Testis (tissue), 3 donors: ENCODE measurements around the gene SLC16A6. TPM values are rescaled to one million over a fixed set of nuclear protein-coding genes. Genes with fewer than 3 reads are reported as not detected.

ENCODE experiments used
- DNase-seq: peaks from one replicate; pipeline ENCODE4 v3.0.0-alpha.2; 2019
- H3K27ac ChIP-seq, 2 donors: fragments of 200-600 bp; sonication (generic); one replicate each; pipeline ENCODE4 v1.5.1; 2019
- H3K27me3 ChIP-seq: fragments of 200-600 bp; sonication (generic); one replicate; pipeline ENCODE4 v1.5.1; 2019
- H3K36me3 ChIP-seq: fragments of 200-600 bp; sonication (generic); one replicate; pipeline ENCODE4 v1.5.1; 2017; ENCODE audit warnings: low read depth; ENCODE audit errors: missing control alignments
- H3K4me1 ChIP-seq: fragments of 200-600 bp; sonication (generic); one replicate; pipeline ENCODE4 v1.5.1; 2019
- H3K4me3 ChIP-seq, 2 donors: fragments of 200-600 bp; sonication (generic); one replicate each; pipeline ENCODE4 v1.5.1; 2017 to 2019
- H3K9me3 ChIP-seq: fragments of 200-600 bp; sonication (generic); one replicate; pipeline ENCODE4 v1.5.1; 2017
- CTCF ChIP-seq, 3 experiments: fragments of 450-650 bp in 2 of 3; fragments of 200-600 bp in 1 of 3; sonication (generic) in 1 of 3; IDR thresholded peaks; one replicate each; pipeline ENCODE4 v1.5.1; 2016 to 2019; ENCODE audit warnings: antibody characterized with exemption in 3 of 3, mild to moderate bottlenecking in 2 of 3, moderate library complexity in 1 of 3
- POLR2A ChIP-seq: fragments of 450-650 bp; IDR thresholded peaks from one replicate; pipeline ENCODE4 v1.6.1; 2017; ENCODE audit warnings: antibody characterized with exemption, mild to moderate bottlenecking, moderate library complexity
- WGBS, 2 donors: methylation state at CpG; one replicate each; pipeline ENCODE4 v1.1.5; 2018; 5-methylcytosine and 5-hydroxymethylcytosine counted together
- intact Hi-C: fragments of 100-400 bp; cut with DNase I; formaldehyde crosslinking; loops from one replicate; pipeline ENCODE4 v1.15.1; 2023; ENCODE audit warnings: low total_unique reads
- polyA plus RNA-seq: library from polyadenylated mRNA; stranded (reverse); fragments of 350-450 nt; fragmentation: Illumina TruSeq; extraction: RNeasy Lipid Tissue Mini Kit (QIAGEN cat#74804); gene quantifications from one replicate; pipeline ENCODE4 v1.2.3, GENCODE V29; 2014; ENCODE audit warnings: low read depth, low replicate concordance; ENCODE audit not compliant: insufficient read depth
- total RNA-seq, 2 donors: library from RNA; depleted of rRNA; stranded (reverse); fragments of >200 nt; gene quantifications; one replicate each; pipeline ENCODE4 v1.2.3, GENCODE V29; 2016

SLC16A6 gene
- total and polyA plus RNA-seq, 3 donors from 2014 or later: 1.5 to 2.2 (median 1.9) TPM

GRCh38 chr17:68291836-68292688 is 1.1 kb upstream of the SLC16A6 start:
- Histone ChIP-seq H3K4me3 (peak overlapping the region; percentile 64 to 66), H3K9me3 (no peaks in the 10 kb centered on the region), H3K36me3 (no peaks in the 10 kb centered on the region), H3K27me3 (no peaks in the 10 kb centered on the region), H3K27ac (peak overlapping the region; percentile 51 to 73), H3K4me1 (no peaks in the 10 kb centered on the region)
- TF ChIP-seq POLR2A (no peak), CTCF (IDR thresholded peaks at IDR 0.05) (no peak)
- peak; percentile 67 for DNase-seq
- 0 to 2% methylated on average over 34 to 70 of the region's 76 CpGs for WGBS, 2 donors
- intact Hi-C loops: no loop called here

GRCh38 chr17:68290268-68290954 is 516 bp downstream of the SLC16A6 start:
- Histone ChIP-seq H3K27ac (peak overlapping the region; percentile 2 to 73), H3K9me3 (no peaks in the 10 kb centered on the region), H3K4me3 (peak overlapping the region; percentile 64 to 66), H3K4me1 (no peaks in the 10 kb centered on the region), H3K36me3 (no peaks in the 10 kb centered on the region), H3K27me3 (no peaks in the 10 kb centered on the region)
- WGBS, 2 donors: 0 to 1% methylated on average over 26 to 50 of the region's 50 CpGs
- DNase-seq: peak; percentile 35
- intact Hi-C loops: no loop called here
- TF ChIP-seq CTCF (IDR thresholded peaks at IDR 0.05) (no peak), POLR2A (no peak)

GRCh38 chr17:68289936-68290267 is 1.0 kb downstream of the SLC16A6 start:
- H3K9me3 ChIP-seq: no peaks in the 10 kb centered on the region
- no peak for DNase-seq
- 5 to 11% methylated on average over 9 of the region's 9 CpGs for WGBS, 2 donors
- H3K36me3 ChIP-seq: no peaks in the 10 kb centered on the region
- intact Hi-C loops: no loop called here
- H3K27me3 ChIP-seq: no peaks in the 10 kb centered on the region
- no peaks in the 10 kb centered on the region for H3K4me1 ChIP-seq
- peak overlapping the region; percentile 64 to 66 for H3K4me3 ChIP-seq
- H3K27ac ChIP-seq: peak overlapping the region; percentile 2 to 16
- TF ChIP-seq POLR2A: no peak
- TF ChIP-seq CTCF (IDR thresholded peaks at IDR 0.05): no peak

GRCh38 chr17:68289473-68289872 is 1.5 kb downstream of the SLC16A6 start:
- no peak for DNase-seq
- H3K36me3 ChIP-seq: no peaks in the 10 kb centered on the region
- TF ChIP-seq CTCF (IDR thresholded peaks at IDR 0.05) (no peak), POLR2A (no peak)
- intact Hi-C loops: no loop called here
- H3K27ac ChIP-seq: peak overlapping the region in 1 of 2 donors; percentile 16
- no peaks in the 10 kb centered on the region for H3K9me3 ChIP-seq
- no peaks in the 10 kb centered on the region for H3K27me3 ChIP-seq
- peak overlapping the region in 1 of 2 donors; percentile 64 for H3K4me3 ChIP-seq
- H3K4me1 ChIP-seq: no peaks in the 10 kb centered on the region
- 39 to 40% methylated on average over 7 of the region's 7 CpGs for WGBS, 2 donors
